GM23338 (cell line): ENCODE measurements around the gene BMAL1. TPM values are rescaled to one million over a fixed set of nuclear protein-coding genes. Genes with fewer than 3 reads are reported as not detected.

Experiments
- ATAC-seq: fragments of 200-7000 bp; cut with Tn5 transposase; 3 replicates; pipeline ENCODE4 v1.9.1; 2020
- DNase-seq: peaks from one replicate; pipeline ENCODE4 v3.0.0-alpha.2; 2015; ENCODE audit warnings: low spot score
- H2AFZ ChIP-seq: fragments of 200-600 bp; sonication (generic); 2 replicates; pipeline ENCODE4 v1.8.0; 2016; ENCODE audit warnings: antibody characterized with exemption, mild to moderate bottlenecking, moderate library complexity
- H3F3A ChIP-seq: fragments of 200-600 bp; sonication (generic); replicated peaks from 2 replicates; pipeline ENCODE4 v1.8.0; 2017; ENCODE audit warnings: antibody characterized with exemption, mixed run types, low read depth
- H3K27ac ChIP-seq: fragments of 200-600 bp; sonication (generic); 2 replicates; pipeline ENCODE4 v1.6.1; 2016; ENCODE audit warnings: low read depth
- H3K27me3 ChIP-seq: fragments of 200-600 bp; sonication (generic); 2 replicates; pipeline ENCODE4 v1.8.0; 2016; ENCODE audit warnings: mild to moderate bottlenecking, mixed run types, moderate library complexity; ENCODE audit not compliant: insufficient read depth
- H3K36me3 ChIP-seq: fragments of 200-600 bp; sonication (generic); 2 replicates; pipeline ENCODE4 v1.8.0; 2016; ENCODE audit warnings: mild to moderate bottlenecking; ENCODE audit not compliant: insufficient read depth
- H3K4me1 ChIP-seq: fragments of 200-600 bp; sonication (generic); 2 replicates; pipeline ENCODE4 v1.8.0; 2016; ENCODE audit warnings: mild to moderate bottlenecking, moderate library complexity; ENCODE audit not compliant: insufficient read depth
- H3K4me2 ChIP-seq: fragments of 200-600 bp; sonication (generic); 2 replicates; pipeline ENCODE4 v1.7.1; 2017; ENCODE audit warnings: mixed run types
- H3K4me3 ChIP-seq: fragments of 200-600 bp; sonication (generic); 2 replicates; pipeline ENCODE4 v1.6.1; 2016; ENCODE audit warnings: mixed run types
- H3K79me2 ChIP-seq: fragments of 200-600 bp; sonication (generic); replicated peaks from 2 replicates; pipeline ENCODE4 v1.8.0; 2017; ENCODE audit warnings: mild to moderate bottlenecking; ENCODE audit not compliant: insufficient read depth
- H3K9me2 ChIP-seq: fragments of 200-600 bp; sonication (generic); 2 replicates; pipeline ENCODE4 v1.8.0; 2017; ENCODE audit not compliant: insufficient read depth
- H4K20me1 ChIP-seq: fragments of 200-600 bp; sonication (generic); replicated peaks from 2 replicates; pipeline ENCODE4 v1.8.0; 2017; ENCODE audit warnings: mild to moderate bottlenecking; ENCODE audit not compliant: insufficient read depth
- H3K27ac Mint-ChIP-seq: 2 replicates; pipeline ENCODE4 v1.8.0; 2020; ENCODE audit warnings: inconsistent platforms, mild to moderate bottlenecking, moderate library complexity, mixed read lengths
- H3K27me3 Mint-ChIP-seq: 3 replicates; pipeline ENCODE4 v1.8.0; 2022; ENCODE audit warnings: low read depth, mild to moderate bottlenecking, moderate library complexity, mixed read lengths, inconsistent platforms; ENCODE audit not compliant: insufficient read depth, poor library complexity
- H3K36me3 Mint-ChIP-seq: 3 replicates; pipeline ENCODE4 v1.8.0; 2021; ENCODE audit warnings: low read depth, mild to moderate bottlenecking, inconsistent platforms, moderate library complexity, mixed read lengths
- H3K4me1 Mint-ChIP-seq: 3 replicates; pipeline ENCODE4 v1.8.0; 2020; ENCODE audit warnings: mild to moderate bottlenecking, inconsistent platforms, mixed read lengths
- H3K4me3 Mint-ChIP-seq: 3 replicates; pipeline ENCODE4 v1.8.0; 2021; ENCODE audit warnings: moderate library complexity, mild to moderate bottlenecking, inconsistent platforms, mixed read lengths
- H3K9me3 Mint-ChIP-seq: 3 replicates; pipeline ENCODE4 v1.8.0; 2020; ENCODE audit warnings: moderate library complexity, mild to moderate bottlenecking, inconsistent platforms, mixed read lengths
- CREB1 ChIP-seq: fragments of 250-450 bp; sonication (Bioruptor Pico); IDR thresholded peaks from 2 replicates; pipeline ENCODE4 v1.5.0; 2020; ENCODE audit warnings: low read depth, mild to moderate bottlenecking, moderate library complexity
- CTCF ChIP-seq, 2 experiments: fragments of 200-600 bp in 1 of 2; sonication (generic) in 1 of 2; conservative IDR thresholded peaks; 2 replicates each; pipeline versions ENCODE4 v1.5.1 to v1.6.1; 2016 to 2017; ENCODE audit warnings: antibody characterized with exemption in 2 of 2, low read depth in 2 of 2, mild to moderate bottlenecking in 2 of 2, moderate library complexity in 1 of 2
- ETS1 ChIP-seq: IDR thresholded peaks from 2 replicates; pipeline ENCODE4 v1.6.1; 2016; ENCODE audit warnings: antibody characterized with exemption
- EZH2 ChIP-seq: fragments of 200-600 bp; sonication (generic); IDR thresholded peaks from one replicate; pipeline ENCODE4 v1.8.0; 2017; ENCODE audit warnings: antibody characterized with exemption, mild to moderate bottlenecking, low read depth; ENCODE audit not compliant: unreplicated experiment
- EZH2phosphoT487 ChIP-seq: fragments of 200-600 bp; sonication (generic); IDR thresholded peaks from one replicate; pipeline ENCODE4 v1.8.1; 2018; ENCODE audit warnings: antibody characterized with exemption; ENCODE audit not compliant: unreplicated experiment
- JUNB ChIP-seq: IDR thresholded peaks from one replicate; pipeline ENCODE4 v1.6.1; 2016; ENCODE audit warnings: antibody characterized with exemption; ENCODE audit not compliant: unreplicated experiment
- NANOG ChIP-seq: IDR thresholded peaks from 2 replicates; pipeline ENCODE4 v1.6.1; 2016; ENCODE audit warnings: antibody characterized with exemption, borderline replicate concordance
- POLR2AphosphoS5 ChIP-seq: IDR thresholded peaks from 2 replicates; pipeline ENCODE4 v1.6.1; 2016; ENCODE audit warnings: antibody characterized with exemption, low read depth
- STAT1 ChIP-seq: IDR thresholded peaks from one replicate; pipeline ENCODE4 v1.6.1; 2016; ENCODE audit warnings: antibody characterized with exemption; ENCODE audit not compliant: unreplicated experiment
- ZNF114 ChIP-seq: fragments of 250-450 bp; sonication (Bioruptor Pico); IDR thresholded peaks from 2 replicates; pipeline ENCODE4 v1.5.0; 2020; ENCODE audit warnings: mild to moderate bottlenecking, moderate library complexity
- ZNF331 ChIP-seq: fragments of 250-450 bp; sonication (Bioruptor Pico); IDR thresholded peaks from 2 replicates; pipeline ENCODE4 v1.5.0; 2020; ENCODE audit warnings: low read depth, mild to moderate bottlenecking, moderate library complexity
- ZNF462 ChIP-seq: fragments of 250-450 bp; sonication (Bioruptor Pico); IDR thresholded peaks from 2 replicates; pipeline ENCODE4 v1.5.0; 2020; ENCODE audit warnings: mild to moderate bottlenecking, moderate library complexity
- polyA plus RNA-seq: library from polyadenylated mRNA; unstranded; fragments of >200 nt; fragmentation: Nextera tagmentation; extraction: Ambion mirVana; gene quantifications from 2 replicates; pipeline ENCODE4 v1.2.1, GENCODE V29; 2016
- total RNA-seq: library from RNA; depleted of rRNA; stranded (reverse); fragments of >200 nt; shearing (Covaris generic); gene quantifications from 2 replicates; pipeline ENCODE4 v1.2.3, GENCODE V29; 2014

The BMAL1 gene
- total and polyA plus RNA-seq, 2 experiments from 2014 or later: 5.1 to 7.2 TPM

GRCh38 chr11:13237761-13238160 is 39.8 kb upstream of the BMAL1 start (continued):
- TF ChIP-seq CTCF (conservative IDR thresholded peaks at IDR 0.05; ENCODE audit: low read depth in 2 of 2): no peak
- no peak for TF ChIP-seq EZH2phosphoT487
- TF ChIP-seq CREB1 (CRISPR knock-in tag): no peak
- no peak for TF ChIP-seq ZNF331 (CRISPR knock-in tag)
- no peak for TF ChIP-seq ETS1
- TF ChIP-seq STAT1: no peak
- no peak for TF ChIP-seq JUNB
- TF ChIP-seq NANOG: no peak
- TF ChIP-seq POLR2AphosphoS5: no peak

GRCh38 chr11:13238879-13239514 is 38.6 kb upstream of the BMAL1 start:
- H3K9me2 ChIP-seq: no peaks in the 10 kb centered on the region
- no peaks in the 10 kb centered on the region for H3K36me3 Mint-ChIP-seq
- no peak overlapping the region for H2AFZ ChIP-seq
- no peak overlapping the region for H3K4me2 ChIP-seq
- peak; percentile 97 for ATAC-seq
- no peak overlapping the region for H3K27ac Mint-ChIP-seq
- no peak overlapping the region for H3K27ac ChIP-seq
- H3K27me3 ChIP-seq: no peaks in the 10 kb centered on the region
- H3K9me3 Mint-ChIP-seq: no peaks in the 10 kb centered on the region
- no peaks in the 10 kb centered on the region for H4K20me1 ChIP-seq
- peak; percentile 86 for DNase-seq
- H3K79me2 ChIP-seq: no peaks in the 10 kb centered on the region
- H3K4me3 ChIP-seq: no peak overlapping the region
- H3K4me1 ChIP-seq: no peaks in the 10 kb centered on the region
- TF ChIP-seq CREB1 (CRISPR knock-in tag) (no peak), EZH2 (no peak), ZNF331 (CRISPR knock-in tag) (no peak), CTCF (conservative IDR thresholded peaks at IDR 0.05; ENCODE audit: low read depth in 2 of 2) (peak; percentile 80 to 95), ZNF114 (CRISPR knock-in tag) (no peak), ZNF462 (CRISPR knock-in tag) (no peak), STAT1 (no peak)
- H3K27me3 Mint-ChIP-seq: no peaks in the 10 kb centered on the region
- H3K4me3 Mint-ChIP-seq: no peak overlapping the region
- H3F3A ChIP-seq: no peaks in the 10 kb centered on the region
- H3K36me3 ChIP-seq: no peaks in the 10 kb centered on the region
- peaks cover 7% of the 10 kb centered on the region; the same call in 2 of the 3 replicates for H3K4me1 Mint-ChIP-seq
